Activated CD8-positive, alpha-beta memory T cell treated with anti-CD3 and anti-CD28 coated beads, Interleukin-2, amount 10 ng/mL, durations not matched to agents 7 days and 5 days (primary cell): ENCODE data around the gene ESCO1. TPM values are rescaled to one million over a fixed set of nuclear protein-coding genes. Genes with fewer than 3 reads are reported as not detected.
"Not testable (repeated sequence)": the region's sequence is repeated elsewhere in the genome, so short reads cannot be mapped to it uniquely, and the experiment has no call there.

Experiments used
- ATAC-seq: fragments of 150-1000 bp; cut with Tn5 transposase; one replicate; pipeline ENCODE4 v1.10.0; 2021; ENCODE audit warnings: moderate library complexity
- CTCF ChIA-PET: fragments of 350-600 bp; sonication (Branson Sonifier 250); formaldehyde crosslinking; loops from one replicate; lab custom pipeline; 2021; ENCODE audit warnings: antibody characterized with exemption; lab: Charles Lee
- DNase-seq: peaks from one replicate; pipeline ENCODE4 v3.0.0-alpha.2; 2020
- H3K27ac Mint-ChIP-seq: one replicate; pipeline ENCODE4 v1.8.0; 2021; ENCODE audit warnings: mild to moderate bottlenecking, mixed read lengths
- H3K27me3 Mint-ChIP-seq: one replicate; pipeline ENCODE4 v1.8.0; 2021; ENCODE audit warnings: mixed read lengths
- H3K36me3 Mint-ChIP-seq: one replicate; pipeline ENCODE4 v1.8.0; 2021; ENCODE audit warnings: mild to moderate bottlenecking, mixed read lengths
- H3K4me1 Mint-ChIP-seq: one replicate; pipeline ENCODE4 v1.8.0; 2021; ENCODE audit warnings: mixed read lengths
- H3K4me3 Mint-ChIP-seq: one replicate; pipeline ENCODE4 v1.8.0; 2021; ENCODE audit warnings: mild to moderate bottlenecking, moderate library complexity, mixed read lengths
- H3K9me3 Mint-ChIP-seq: one replicate; pipeline ENCODE4 v1.8.0; 2022; ENCODE audit warnings: low read depth, mixed read lengths
- total RNA-seq, 2 experiments: library from RNA; stranded (reverse); gene quantifications; one replicate each; pipeline ENCODE4 v1.2.3, GENCODE V29; 2021

The ESCO1 gene
- total RNA-seq, 2 experiments from 2014 or later: 19.2 to 21.1 TPM

DNA sequence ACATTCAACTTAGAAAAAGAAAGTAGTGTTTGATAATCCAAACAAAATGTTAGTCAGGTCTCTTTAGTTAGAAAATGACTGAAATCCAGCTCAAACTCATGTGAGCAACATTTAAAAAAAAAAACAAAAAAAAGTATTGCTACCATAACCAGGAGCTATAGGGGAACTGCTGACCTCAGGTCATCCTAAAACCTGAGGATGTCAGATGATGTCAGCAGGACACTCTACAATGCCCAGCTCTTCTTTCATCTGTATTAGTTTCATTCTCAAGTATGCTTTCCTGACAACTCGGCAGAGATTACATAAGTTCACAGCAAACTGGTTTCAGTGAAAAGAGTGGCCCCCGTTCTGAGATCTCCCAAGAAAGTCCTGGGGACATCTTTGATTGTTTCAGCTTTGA, 4.2 kb upstream of the ESCO1 start:
- DNase-seq (no peak), ATAC-seq (no peak)
- peak overlapping the region; percentile 44 for H3K27ac Mint-ChIP-seq
- no peaks in the 10 kb centered on the region for H3K36me3 Mint-ChIP-seq
- no peaks in the 10 kb centered on the region for H3K9me3 Mint-ChIP-seq
- CTCF ChIA-PET: interaction anchor here (1.5 kb wide), 1 partner anchor 100 kb away, joined by 3 read pairs; the partner anchor contains the start of gene ABHD3
- no peaks in the 10 kb centered on the region for H3K27me3 Mint-ChIP-seq
- peaks cover 17% of the 10 kb centered on the region for H3K4me1 Mint-ChIP-seq
- H3K4me3 Mint-ChIP-seq: peak overlapping the region; percentile 17

DNA sequence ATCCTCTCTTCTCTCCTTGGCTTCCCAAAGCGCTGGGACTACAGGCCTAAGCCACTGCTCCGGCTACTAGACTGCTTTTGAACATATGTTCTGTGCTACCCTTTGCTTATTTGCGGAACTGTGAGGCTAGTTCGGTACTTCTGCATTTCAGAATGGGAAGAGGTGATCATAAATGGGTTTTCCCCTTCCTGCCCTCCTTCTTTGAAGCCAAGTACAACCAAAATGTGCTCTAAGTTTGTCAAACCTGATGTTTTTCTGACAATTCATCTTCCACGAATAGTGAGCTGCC, 1.7 kb upstream of the ESCO1 start:
- H3K4me1 Mint-ChIP-seq: peaks cover 33% of the 10 kb centered on the region
- no peaks in the 10 kb centered on the region for H3K27me3 Mint-ChIP-seq
- CTCF ChIA-PET: interaction anchor here (4.2 kb wide), 1 partner anchor 9 kb away, joined by 113 read pairs; the partner anchor contains the start of gene SNRPD1

DNA sequence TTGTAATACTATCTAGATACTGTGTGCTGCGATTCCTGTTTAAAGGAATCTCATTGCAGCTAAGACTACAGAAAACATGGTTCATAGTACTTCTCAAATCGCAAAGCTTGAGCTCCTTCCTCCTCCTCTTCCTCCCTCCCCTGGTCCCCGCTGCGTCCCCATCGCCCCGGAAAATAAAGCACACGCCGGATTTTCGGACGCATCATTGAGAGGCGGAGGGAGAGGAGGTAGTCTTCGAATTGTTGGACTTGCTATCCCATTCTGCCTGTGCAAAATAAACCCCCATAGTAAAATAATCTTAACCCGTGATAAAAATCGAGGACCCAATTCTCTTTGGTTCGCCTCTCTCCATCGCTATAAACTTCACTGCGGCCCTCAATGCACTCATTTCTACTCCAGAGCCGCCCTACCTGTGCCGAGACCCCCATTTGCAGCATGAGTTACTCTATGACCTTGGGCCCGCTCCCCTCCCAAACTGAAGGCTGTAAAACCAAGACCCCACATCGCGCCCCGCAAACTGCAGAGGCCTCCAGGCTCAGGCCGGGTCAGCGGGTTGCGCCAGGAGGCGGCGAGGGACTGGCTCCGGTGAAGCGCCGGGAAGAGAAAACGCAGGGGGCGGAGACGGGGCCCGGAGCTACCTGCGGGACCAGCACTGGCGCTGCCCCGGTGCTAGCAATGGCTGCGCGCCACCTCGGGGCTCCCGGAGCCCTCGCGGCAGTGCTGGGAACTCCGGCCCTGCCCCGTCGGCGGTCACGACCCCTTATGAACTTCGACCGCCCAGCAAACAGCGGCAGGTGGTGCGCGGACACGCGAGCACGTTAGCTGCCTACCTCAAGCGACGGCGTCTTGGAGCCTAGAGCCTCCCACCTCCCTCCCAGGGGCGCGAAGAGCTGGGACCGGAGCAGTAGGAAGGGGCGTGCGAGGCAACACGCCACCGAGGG, 649 bp downstream of the ESCO1 start:
- DNase-seq (peak; percentile 51), ATAC-seq (peak; percentile 63)
- peak overlapping the region; percentile 94 for H3K27ac Mint-ChIP-seq
- no peaks in the 10 kb centered on the region for H3K9me3 Mint-ChIP-seq
- H3K4me1 Mint-ChIP-seq: peaks cover 31% of the 10 kb centered on the region
- peaks cover 4% of the 10 kb centered on the region for H3K36me3 Mint-ChIP-seq
- H3K4me3 Mint-ChIP-seq: peak overlapping the region; percentile 90
- CTCF ChIA-PET: interaction anchor here (0.5 to 4.2 kb wide), 35 partner anchors 11 to 404 kb away, joined by 3 to 113 read pairs (median 5); partner anchors contain the start of genes ABHD3, MIB1 and SNRPD1
- no peaks in the 10 kb centered on the region for H3K27me3 Mint-ChIP-seq

More for the DNA sequence above, 1.7 kb upstream of the ESCO1 start:
- Mint-ChIP-seq H3K27ac (no peak overlapping the region), H3K9me3 (no peaks in the 10 kb centered on the region), H3K36me3 (no peaks in the 10 kb centered on the region), H3K4me3 (no peak overlapping the region)
- ATAC-seq (no peak), DNase-seq (no peak)

DNA sequence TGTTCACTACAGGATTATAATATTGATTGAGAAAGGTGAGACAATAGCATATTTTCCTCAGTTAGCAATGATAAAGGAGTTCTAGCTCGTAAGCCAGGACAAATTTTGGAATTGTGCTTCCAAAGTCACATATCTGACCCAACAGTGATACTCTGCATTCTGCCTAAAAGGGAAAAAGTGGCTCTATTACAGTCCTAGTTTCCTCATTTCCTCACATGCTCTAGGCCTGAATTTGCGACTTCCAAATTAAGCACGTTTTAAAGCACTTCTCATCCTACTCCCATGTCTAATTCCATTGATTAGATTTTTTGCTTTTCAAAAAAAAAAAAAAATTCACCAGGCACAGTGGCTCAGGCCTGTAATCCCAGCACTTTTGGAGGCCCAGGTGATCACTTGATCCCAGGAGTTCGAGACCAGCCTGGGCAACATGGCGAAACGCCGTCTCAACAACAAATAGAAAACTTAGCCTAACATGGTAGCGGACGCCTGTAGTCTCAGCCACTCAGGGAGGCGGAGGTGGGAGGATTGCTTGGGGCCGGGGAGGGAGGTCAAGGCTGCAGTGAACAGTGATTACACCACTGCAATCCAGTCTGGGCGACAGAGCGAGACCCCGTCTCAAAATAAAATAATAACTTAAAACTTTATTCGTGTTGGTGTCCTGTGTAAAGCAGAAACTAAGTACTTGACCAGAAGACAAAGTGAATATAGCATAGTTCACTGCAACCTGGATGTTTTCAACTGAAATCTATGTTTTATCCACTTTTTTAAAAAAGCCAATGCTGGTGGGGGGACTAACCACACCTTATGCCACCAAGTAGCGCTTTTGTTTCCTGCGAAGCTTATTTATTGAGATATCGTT, 1.5 kb downstream of the ESCO1 start:
- Mint-ChIP-seq H3K4me1 (peaks cover 30% of the 10 kb centered on the region), H3K36me3 (peaks cover 9% of the 10 kb centered on the region), H3K27ac (peak overlapping the region; percentile 94), H3K4me3 (peak overlapping the region; percentile 90), H3K27me3 (no peaks in the 10 kb centered on the region), H3K9me3 (no peaks in the 10 kb centered on the region)
- ATAC-seq (no peak), DNase-seq (no peak)
- CTCF ChIA-PET: interaction anchor here (2.4 to 4.2 kb wide), 3 partner anchors 12 to 105 kb away, joined by 17 to 113 read pairs (median 20); partner anchors contain the start of genes ABHD3 and SNRPD1

DNA sequence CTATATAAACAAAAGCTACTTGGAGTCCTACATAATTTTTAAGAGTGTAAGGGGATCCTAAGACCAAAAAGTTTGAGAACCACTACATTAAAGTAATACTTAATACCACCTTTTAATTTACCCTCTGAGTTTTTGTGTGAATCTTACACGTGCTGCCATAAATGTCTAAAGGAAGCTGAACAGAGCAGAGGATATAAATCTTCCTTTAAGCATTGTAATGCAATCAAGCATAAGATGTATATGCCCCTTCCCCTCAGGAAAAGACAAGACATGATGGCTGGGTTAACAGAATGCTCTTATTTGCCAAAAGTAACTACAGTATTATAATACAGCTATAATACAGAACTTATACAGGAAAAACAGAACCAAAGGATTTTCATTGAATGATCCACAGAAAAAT, 2.9 kb downstream of the ESCO1 start:
- no peak for DNase-seq
- peaks cover 35% of the 10 kb centered on the region for H3K4me1 Mint-ChIP-seq
- no peak for ATAC-seq
- CTCF ChIA-PET: interaction anchor here (1.2 to 1.6 kb wide), 2 partner anchors 11 to 15 kb away, joined by 4 to 6 read pairs; partner anchors contain the start of gene SNRPD1
- no peak overlapping the region for H3K27ac Mint-ChIP-seq
- no peak overlapping the region for H3K4me3 Mint-ChIP-seq
- peaks cover 15% of the 10 kb centered on the region for H3K36me3 Mint-ChIP-seq
- no peaks in the 10 kb centered on the region for H3K27me3 Mint-ChIP-seq
- no peaks in the 10 kb centered on the region for H3K9me3 Mint-ChIP-seq

DNA sequence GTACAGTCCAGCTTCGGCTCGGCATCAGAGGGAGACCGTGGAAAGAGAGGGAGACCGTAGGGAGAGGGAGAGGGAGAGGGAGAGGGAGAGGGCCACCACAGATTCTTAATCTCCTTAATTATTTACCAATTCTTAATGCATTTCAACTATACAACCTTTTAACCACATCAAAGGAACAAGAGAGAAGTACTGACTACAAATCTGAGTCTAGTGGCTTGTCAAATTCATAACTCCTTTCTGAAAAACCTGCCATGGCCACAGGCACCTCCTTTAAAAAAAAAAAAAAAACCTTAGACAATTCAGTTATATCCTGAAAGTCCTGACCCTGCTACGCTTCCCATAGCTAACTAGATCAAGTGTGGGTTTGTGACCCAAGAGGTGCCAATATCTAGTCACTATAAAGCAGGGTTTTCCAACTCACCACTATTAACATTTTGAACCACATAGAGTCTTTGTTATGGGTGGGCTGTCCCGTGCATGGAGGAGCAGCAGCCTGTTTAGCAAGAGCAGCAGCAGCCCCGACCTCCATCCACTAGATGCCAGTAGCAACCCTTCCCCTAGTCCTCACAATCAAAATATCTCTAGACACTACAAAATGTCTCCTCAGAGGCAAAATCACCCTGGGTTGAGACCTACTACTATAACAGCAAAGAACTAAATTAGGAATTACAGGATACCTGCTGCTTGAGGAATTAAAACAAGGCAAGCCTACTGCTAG, 6.8 kb downstream of the ESCO1 start:
- ATAC-seq: no peak
- Mint-ChIP-seq H3K27ac (no peak overlapping the region), H3K36me3 (peaks cover 29% of the 10 kb centered on the region), H3K4me3 (no peak overlapping the region), H3K4me1 (peaks cover 22% of the 10 kb centered on the region), H3K27me3 (no peaks in the 10 kb centered on the region), H3K9me3 (no peaks in the 10 kb centered on the region)
- DNase-seq: no peak
- CTCF ChIA-PET: no interaction called here

DNA sequence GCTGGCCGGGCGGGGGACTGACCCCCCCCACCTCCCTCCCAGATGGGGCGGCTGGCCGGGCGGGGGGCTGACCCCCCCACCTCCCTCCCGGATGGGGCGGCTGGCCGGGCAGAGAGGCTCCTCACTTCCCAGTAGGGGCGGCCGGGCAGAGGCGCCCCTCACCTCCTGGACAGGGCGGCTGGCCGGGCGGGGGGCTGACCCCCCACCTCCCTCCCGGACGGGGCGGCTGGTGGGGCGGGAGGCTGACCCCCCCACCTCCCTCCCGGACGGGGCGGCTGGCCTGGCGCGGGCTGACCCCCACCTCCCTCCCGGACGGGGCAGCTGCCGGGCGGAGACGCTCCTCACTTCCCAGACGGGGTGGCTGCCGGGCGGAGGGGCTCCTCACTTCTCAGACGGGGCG, 8.1 kb downstream of the ESCO1 start:
- H3K4me3 Mint-ChIP-seq, DNase-seq, ATAC-seq, CTCF ChIA-PET, H3K9me3 Mint-ChIP-seq, H3K27ac Mint-ChIP-seq, H3K27me3 Mint-ChIP-seq: not testable (repeated sequence)
- Mint-ChIP-seq H3K4me1 (peaks cover 12% of the 10 kb centered on the region), H3K36me3 (peaks cover 31% of the 10 kb centered on the region)

DNA sequence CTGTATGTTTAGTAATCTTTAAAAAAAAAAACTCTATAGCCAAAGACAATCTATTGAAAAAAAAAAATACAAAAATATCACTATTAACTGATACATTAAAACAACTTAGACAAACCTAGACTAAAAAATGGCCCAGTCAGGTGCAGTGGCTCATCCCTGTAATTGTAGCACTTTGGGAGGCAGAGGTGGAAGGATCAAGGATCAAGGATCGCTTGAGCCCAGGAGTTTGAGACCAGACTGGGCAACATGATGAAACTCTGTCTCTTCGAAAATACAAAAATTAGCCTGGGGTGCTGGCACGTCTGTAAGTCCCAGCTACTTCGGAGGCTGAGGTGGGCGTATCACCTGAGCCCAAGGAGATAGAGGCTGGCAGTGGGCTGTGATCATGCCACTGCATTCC, 16.1 kb downstream of the ESCO1 start:
- H3K4me3 Mint-ChIP-seq: no peak overlapping the region
- no peaks in the 10 kb centered on the region for H3K27me3 Mint-ChIP-seq
- no peak for DNase-seq
- H3K27ac Mint-ChIP-seq: no peak overlapping the region
- CTCF ChIA-PET: interaction anchor here (1.2 kb wide), 1 partner anchor 38 kb away, joined by 3 read pairs; no protein-coding TSS in a partner anchor
- H3K4me1 Mint-ChIP-seq: no peaks in the 10 kb centered on the region
- H3K9me3 Mint-ChIP-seq: no peaks in the 10 kb centered on the region
- H3K36me3 Mint-ChIP-seq: peaks cover 14% of the 10 kb centered on the region
- ATAC-seq: no peak

DNA sequence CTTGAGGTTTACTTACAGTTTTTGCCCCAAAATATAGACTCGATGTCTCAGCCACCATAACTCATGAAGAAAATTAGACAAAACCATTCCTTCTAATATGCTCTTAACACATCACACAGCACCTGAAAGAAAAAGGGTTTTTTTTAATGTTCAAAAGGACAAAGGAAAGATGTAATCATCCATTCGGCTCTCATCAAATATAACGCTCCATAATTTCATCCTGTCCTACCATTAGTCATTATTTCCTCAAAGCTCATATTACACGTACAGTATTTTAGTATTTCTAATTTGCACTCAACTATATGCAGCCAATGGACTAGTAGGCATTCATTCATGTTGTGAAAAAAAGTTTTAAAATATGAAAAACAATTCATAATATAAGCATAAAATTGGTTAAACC, 24.8 kb downstream of the ESCO1 start:
- Mint-ChIP-seq H3K9me3 (no peaks in the 10 kb centered on the region), H3K36me3 (peaks cover 44% of the 10 kb centered on the region), H3K4me3 (no peak overlapping the region), H3K27ac (no peak overlapping the region), H3K27me3 (no peaks in the 10 kb centered on the region), H3K4me1 (no peaks in the 10 kb centered on the region)
- DNase-seq: no peak
- CTCF ChIA-PET: interaction anchor here (1.7 kb wide), 1 partner anchor 25 kb away, joined by 3 read pairs; the partner anchor contains the start of gene ESCO1
- no peak for ATAC-seq

DNA sequence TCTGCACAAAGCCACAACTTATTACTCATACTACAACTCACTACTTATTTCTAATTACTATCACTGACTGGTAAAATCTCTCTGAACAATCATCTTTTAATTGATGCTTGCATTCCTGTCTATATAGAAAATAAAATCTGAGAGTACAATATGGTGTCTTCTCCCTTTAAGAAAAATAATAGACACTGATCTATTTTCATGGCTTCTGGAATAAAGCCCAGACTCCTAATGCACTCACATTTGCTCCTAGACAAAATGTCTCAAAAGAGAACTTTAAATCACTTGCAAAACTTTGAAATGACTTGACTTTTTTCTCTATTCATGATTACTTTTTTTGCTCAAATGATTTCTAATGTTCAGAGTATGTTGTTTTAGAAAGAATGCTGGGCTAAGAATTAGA, 28.7 kb downstream of the ESCO1 start:
- CTCF ChIA-PET: no interaction called here
- Mint-ChIP-seq H3K36me3 (peaks cover 47% of the 10 kb centered on the region), H3K27me3 (no peaks in the 10 kb centered on the region), H3K27ac (no peak overlapping the region), H3K4me3 (no peak overlapping the region), H3K4me1 (no peaks in the 10 kb centered on the region), H3K9me3 (no peaks in the 10 kb centered on the region)
- no peak for ATAC-seq
- DNase-seq: no peak

DNA sequence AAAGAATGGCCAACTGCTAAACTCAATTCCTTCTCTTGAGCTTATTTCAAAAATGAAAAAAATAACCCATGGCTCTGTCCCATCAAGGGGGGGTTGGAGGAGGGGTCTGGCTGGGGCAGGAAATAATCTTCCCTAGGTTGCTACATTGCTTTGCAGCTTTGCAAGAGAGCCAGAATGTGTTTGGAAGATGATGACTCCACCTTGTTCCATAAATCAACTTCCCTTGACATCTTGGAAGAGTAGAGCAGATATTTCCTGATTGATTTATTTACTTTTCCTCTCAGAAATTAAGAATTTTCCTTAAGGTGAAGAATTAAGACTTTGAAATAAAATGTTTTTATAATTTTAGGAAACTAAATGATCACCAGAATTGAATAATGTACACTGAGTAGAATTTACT, 41.3 kb downstream of the ESCO1 start:
- Mint-ChIP-seq H3K27ac (no peak overlapping the region), H3K27me3 (no peaks in the 10 kb centered on the region), H3K9me3 (no peaks in the 10 kb centered on the region), H3K4me1 (peaks cover 1% of the 10 kb centered on the region), H3K4me3 (no peak overlapping the region), H3K36me3 (peaks cover 34% of the 10 kb centered on the region)
- DNase-seq (no peak), ATAC-seq (no peak)
- CTCF ChIA-PET: interaction anchor here (2.1 kb wide), 1 partner anchor 42 kb away, joined by 6 read pairs; the partner anchor contains the start of gene ESCO1

DNA sequence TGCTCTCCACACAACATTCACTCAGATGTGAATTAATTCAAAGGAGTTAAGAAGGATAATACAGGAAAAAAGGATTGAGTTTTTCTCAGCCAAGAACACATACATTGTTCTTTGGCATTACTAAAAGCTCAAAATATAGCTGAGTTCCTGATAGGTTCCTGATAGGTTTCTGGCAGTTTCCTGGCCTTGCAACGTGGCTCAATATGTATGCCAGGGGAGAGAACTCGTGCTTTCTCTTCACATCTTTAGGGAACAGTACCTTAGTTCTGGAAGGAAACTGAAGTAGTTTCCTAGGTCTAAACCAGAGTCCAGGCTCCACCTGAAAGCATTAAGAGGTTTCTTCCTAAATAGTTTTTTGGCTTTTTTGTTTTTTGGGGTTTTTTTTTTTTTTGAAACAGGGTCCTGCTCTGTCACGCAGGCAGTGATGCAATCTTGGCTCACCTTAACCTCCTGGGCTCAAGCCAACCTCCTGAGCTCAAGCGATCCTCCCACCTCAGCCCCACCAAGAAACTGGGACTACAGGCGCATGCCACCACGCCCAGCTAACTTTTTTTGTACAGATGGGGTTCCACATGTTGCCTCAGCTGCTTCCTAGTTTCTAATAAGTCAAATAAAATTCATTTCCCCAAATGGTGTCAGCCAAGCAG, 42.8 kb downstream of the ESCO1 start:
- H3K36me3 Mint-ChIP-seq: peaks cover 33% of the 10 kb centered on the region
- no peaks in the 10 kb centered on the region for H3K9me3 Mint-ChIP-seq
- H3K4me3 Mint-ChIP-seq: no peak overlapping the region
- ATAC-seq (no peak), DNase-seq (no peak)
- no peak overlapping the region for H3K27ac Mint-ChIP-seq
- H3K27me3 Mint-ChIP-seq: no peaks in the 10 kb centered on the region
- CTCF ChIA-PET: interaction anchor here (0.8 kb wide), 1 partner anchor 9 kb away, joined by 3 read pairs; no protein-coding TSS in a partner anchor
- H3K4me1 Mint-ChIP-seq: no peaks in the 10 kb centered on the region
